Measurements from ENCODE around the gene CCDC106. TPM values are rescaled to one million over a fixed set of nuclear protein-coding genes. Genes with fewer than 3 reads are reported as not detected.

CCDC106 gene
- total RNA-seq, 6 experiments from 2014 or later: 6.1 to 19.7 (median 9.8) TPM

DNA sequence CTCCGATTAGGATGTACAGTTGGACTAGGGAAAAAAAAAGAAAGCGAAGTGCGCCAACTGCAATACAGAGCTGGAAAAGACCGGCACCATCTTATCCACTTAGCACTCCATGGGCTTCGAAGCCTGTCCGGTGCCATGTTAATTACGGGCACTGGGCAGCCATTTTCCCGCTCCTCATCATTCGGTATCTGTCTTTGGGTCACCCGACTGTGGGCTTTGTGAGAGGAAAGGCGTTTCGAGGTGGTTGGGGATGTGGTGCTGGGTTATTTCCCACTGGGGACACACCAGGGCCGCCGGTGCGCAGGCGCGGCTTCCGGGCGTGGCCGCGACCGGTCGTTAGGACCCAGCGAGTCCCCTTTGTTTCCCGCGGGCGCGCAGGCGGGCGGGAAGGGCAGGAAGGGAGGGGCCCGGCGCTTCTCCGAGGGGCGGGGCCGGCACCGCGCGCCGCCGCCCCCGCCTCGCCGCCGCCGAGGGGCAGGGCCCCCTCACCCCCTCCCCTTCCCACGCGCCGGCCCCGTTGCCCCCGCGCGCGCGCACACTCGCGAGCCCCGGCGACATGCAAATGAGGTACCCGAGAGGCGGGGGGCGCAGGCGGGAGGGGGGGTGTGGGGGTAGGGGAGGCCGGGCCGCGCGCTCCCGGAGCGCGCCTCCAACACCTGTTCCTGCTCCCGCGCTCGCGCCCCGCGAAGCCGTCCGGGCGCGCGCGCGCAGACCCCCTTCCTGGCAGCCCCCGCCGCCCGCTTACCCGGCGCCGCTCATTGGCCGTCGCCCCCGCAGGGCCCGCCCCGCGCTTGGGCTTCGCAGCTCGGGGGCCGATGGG, 48.0 kb upstream of the CCDC106 start, which contains the start of gene ZNF524:
Gene ZNF524 (plus strand): TSS at position 447 of the 820 bp plus-strand sequence. CDS start 1,825 bp downstream, outside the sequence.
- TF ChIP-seq POLR2A (IDR thresholded peaks at IDR 0.05): peak; percentile 15
- TF ChIP-seq, protein P1, sequence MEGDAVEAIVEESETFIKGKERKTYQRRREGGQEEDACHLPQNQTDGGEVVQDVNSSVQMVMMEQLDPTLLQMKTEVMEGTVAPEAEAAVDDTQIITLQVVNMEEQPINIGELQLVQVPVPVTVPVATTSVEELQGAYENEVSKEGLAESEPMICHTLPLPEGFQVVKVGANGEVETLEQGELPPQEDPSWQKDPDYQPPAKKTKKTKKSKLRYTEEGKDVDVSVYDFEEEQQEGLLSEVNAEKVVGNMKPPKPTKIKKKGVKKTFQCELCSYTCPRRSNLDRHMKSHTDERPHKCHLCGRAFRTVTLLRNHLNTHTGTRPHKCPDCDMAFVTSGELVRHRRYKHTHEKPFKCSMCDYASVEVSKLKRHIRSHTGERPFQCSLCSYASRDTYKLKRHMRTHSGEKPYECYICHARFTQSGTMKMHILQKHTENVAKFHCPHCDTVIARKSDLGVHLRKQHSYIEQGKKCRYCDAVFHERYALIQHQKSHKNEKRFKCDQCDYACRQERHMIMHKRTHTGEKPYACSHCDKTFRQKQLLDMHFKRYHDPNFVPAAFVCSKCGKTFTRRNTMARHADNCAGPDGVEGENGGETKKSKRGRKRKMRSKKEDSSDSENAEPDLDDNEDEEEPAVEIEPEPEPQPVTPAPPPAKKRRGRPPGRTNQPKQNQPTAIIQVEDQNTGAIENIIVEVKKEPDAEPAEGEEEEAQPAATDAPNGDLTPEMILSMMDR (IDR thresholded peaks at IDR 0.05): no peak
- peak; percentile 56 to 68 (median 62) for ATAC-seq
- H3K27ac ChIP-seq: peak within 1 kb of the TSS; percentile 87 to 97 (median 94)
- WGBS (ENCODE audit: insufficient coverage, low coverage, low lambda C conversion rate, missing lambda C conversion rate): 0% methylated on average over 17 of the region's 97 CpGs
- intact Hi-C loops (cut with DNase I): no loop called here
- DNase-seq: peak; percentile 89 to 90 (median 90)
- no peaks in the 10 kb centered on the region for H3K9me3 ChIP-seq
- H3K36me3 ChIP-seq: peaks cover 0 to 9% (median 2%) of the 10 kb centered on the region in 4 donors
- H3K4me1 ChIP-seq: peaks cover 0 to 6% (median 2%) of the 10 kb centered on the region in 4 donors
- H3K27me3 ChIP-seq: no peaks in the 10 kb centered on the region
- H3K4me3 ChIP-seq: peak within 1 kb of the TSS; percentile 84 to 99 (median 99)

- 15% methylated on average over 6 of the region's 15 CpGs for WGBS (ENCODE audit: insufficient coverage, low coverage, low lambda C conversion rate, missing lambda C conversion rate)
- intact Hi-C loops (cut with DNase I): no loop called here
Measured at GRCh38 chr19:55600662-55601028, 47.4 kb upstream of the CCDC106 start.

GRCh38 chr19:55601084-55601483, 46.9 kb upstream of the CCDC106 start:
- Histone ChIP-seq H3K36me3 (peaks cover 0 to 9% (median 2%) of the 10 kb centered on the region in 4 donors), H3K27me3 (no peaks in the 10 kb centered on the region), H3K4me3 (peak overlapping the region in 2 of 3 donors; percentile 99), H3K4me1 (peaks cover 0 to 6% (median 2%) of the 10 kb centered on the region in 4 donors), H3K9me3 (no peaks in the 10 kb centered on the region), H3K27ac (peak overlapping the region in 2 of 3 donors; percentile 87 to 97)
- no peak for ATAC-seq
- intact Hi-C loops (cut with DNase I): no loop called here
- 57% methylated on average over 4 of the region's 4 CpGs for WGBS (ENCODE audit: insufficient coverage, low coverage, low lambda C conversion rate, missing lambda C conversion rate)
- no peak for TF ChIP-seq POLR2A (IDR thresholded peaks at IDR 0.05)
- TF ChIP-seq, protein P1 (IDR thresholded peaks at IDR 0.05): no peak
- DNase-seq: no peak

More at GRCh38 chr19:55600662-55601028, 47.4 kb upstream of the CCDC106 start:
- Histone ChIP-seq H3K4me1 (peaks cover 0 to 6% (median 2%) of the 10 kb centered on the region in 4 donors), H3K4me3 (peak overlapping the region; percentile 84 to 99 (median 99)), H3K9me3 (no peaks in the 10 kb centered on the region), H3K36me3 (peaks cover 0 to 9% (median 2%) of the 10 kb centered on the region in 4 donors), H3K27ac (peak overlapping the region; percentile 87 to 97 (median 94)), H3K27me3 (no peaks in the 10 kb centered on the region)
- DNase-seq (no peak), ATAC-seq (no peak)
- TF ChIP-seq, protein P1 (IDR thresholded peaks at IDR 0.05): no peak
- no peak for TF ChIP-seq POLR2A (IDR thresholded peaks at IDR 0.05)

GRCh38 chr19:55602104-55603001, 45.7 kb upstream of the CCDC106 start:
- TF ChIP-seq, protein P1 (IDR thresholded peaks at IDR 0.05): no peak

More at GRCh38 chr19:55602104-55603001, 45.7 kb upstream of the CCDC106 start:
- H3K9me3 ChIP-seq: no peaks in the 10 kb centered on the region
- DNase-seq (peak in 1 of 3 donors; percentile 49), ATAC-seq (no peak)
- intact Hi-C loops (cut with DNase I): no loop called here
- WGBS (ENCODE audit: insufficient coverage, low coverage, low lambda C conversion rate, missing lambda C conversion rate): 90% methylated on average over 24 of the region's 60 CpGs
- H3K27me3 ChIP-seq: no peaks in the 10 kb centered on the region
- no peak overlapping the region for H3K27ac ChIP-seq
- H3K36me3 ChIP-seq: peaks cover 0 to 2% (median 0%) of the 10 kb centered on the region in 4 donors
- H3K4me1 ChIP-seq: peaks cover 0 to 13% (median 5%) of the 10 kb centered on the region in 4 donors
- no peak overlapping the region for H3K4me3 ChIP-seq
